SHP77 (cell line): ENCODE results near the gene CNNM2.
"Not testable (repeated sequence)": the region's sequence is repeated elsewhere in the genome, so short reads cannot be mapped to it uniquely, and the experiment has no call there.

Experiments
- DNase-seq, 2 experiments: peaks; one replicate each; lab custom pipeline; 2025; lab: John Stamatoyannopoulos, UW

The CNNM2 gene

DNA sequence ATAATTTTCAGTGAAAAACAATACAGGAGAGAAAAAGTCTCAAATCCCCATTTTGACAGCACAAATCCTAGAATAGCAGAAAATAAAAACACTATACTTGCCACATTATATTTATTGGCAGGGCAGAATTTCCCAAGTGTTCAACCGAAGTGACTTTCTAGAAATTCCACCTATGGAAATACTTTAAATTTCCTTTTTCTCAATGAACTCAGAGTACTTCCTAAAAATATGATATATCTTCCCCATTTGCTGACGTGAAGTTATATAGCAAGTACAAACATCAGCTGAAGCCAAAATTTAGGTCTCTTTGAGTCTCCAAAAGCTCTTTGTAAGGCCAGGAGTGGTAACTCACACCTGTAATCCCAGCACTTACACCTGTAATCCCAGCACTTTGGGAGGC, 191.7 kb downstream of the CNNM2 start:
- no peak for DNase-seq

DNA sequence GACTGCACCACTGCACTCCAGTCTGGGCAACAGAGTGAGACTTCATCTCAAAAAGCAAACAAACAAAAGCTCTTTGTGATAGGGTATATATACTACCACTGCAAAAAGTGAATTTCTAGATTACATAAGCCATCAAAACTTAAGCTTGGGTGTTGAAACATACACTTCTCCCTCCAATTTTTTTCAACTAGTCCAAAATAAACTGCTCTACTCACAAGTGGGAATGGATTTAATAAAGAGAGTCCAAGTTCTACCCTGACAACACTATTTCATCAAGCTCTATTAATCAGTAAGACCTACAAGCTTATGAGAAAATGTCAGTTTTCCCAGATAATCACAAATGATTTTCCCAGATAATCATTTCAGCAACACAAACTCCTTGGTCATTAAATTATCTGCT, 192.3 kb downstream of the CNNM2 start:
- no peak for DNase-seq

GRCh38 chr10:103111031-103111917, 193.2 kb downstream of the CNNM2 start:
- no peak for DNase-seq

DNA sequence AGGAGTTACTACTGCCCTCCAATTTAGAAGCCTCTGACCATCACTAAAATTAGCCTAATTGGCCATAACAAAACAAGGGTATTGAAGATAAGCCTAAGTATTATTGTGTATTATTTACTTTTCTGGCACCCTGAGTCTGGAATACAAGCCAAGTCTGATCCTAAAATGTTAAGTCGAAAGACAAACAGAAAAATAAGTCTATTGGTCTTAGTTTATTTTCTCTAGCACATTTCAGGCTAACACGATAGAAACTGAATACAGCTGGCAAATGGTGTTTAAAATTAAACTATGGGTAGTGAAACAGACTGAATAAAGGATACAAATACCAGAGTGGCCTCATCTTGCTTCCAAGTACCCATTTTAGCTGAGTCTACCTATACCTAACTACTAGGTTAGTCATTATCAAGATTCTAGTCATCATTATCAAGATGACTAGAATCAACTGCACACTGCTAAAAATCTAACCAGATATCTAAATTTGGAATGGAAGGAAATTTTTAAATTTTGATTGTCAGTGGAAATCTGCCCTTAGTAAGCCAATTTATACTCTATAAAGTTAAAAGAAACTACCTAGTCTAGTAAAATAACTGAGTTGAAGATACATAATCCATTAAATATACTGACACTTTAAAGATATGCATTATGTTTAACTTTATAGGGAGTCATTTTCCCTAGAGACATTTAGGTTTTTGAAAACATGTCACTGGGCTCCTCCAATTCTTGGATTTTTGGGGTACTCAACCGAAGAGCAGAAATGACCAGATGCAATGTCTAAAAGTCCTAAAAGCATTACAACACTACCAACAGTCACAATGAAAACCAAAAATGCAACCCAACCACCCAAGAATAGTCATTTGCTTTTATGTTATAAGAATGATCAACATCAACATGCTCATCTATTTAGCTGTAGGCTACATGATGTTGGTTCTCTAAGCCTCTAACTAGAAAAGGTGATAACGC, 194.1 kb downstream of the CNNM2 start:
- DNase-seq, result no peak

DNA sequence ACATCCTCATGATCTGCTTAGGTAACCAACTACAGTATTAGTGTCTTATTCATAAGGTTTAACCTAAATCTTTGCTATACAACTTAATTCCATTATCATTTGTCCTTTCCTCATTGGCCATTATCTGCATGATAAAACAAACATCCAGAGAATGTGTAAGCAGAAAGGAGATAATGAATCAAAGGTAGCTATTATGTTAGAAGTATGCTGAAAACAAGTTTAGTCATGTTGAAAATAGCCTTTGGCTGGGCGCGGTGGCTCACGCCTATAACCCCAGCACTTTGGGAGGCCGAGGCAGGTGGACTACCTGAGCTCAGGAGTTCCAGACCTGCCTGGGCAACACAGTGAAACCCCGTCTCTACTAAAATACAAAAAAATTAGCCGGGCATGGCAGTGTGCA, 196.8 kb downstream of the CNNM2 start:
- DNase-seq, result no peak

- DNase-seq, result no peak
Observed at GRCh38 chr10:103117247-103117646, 199.2 kb downstream of the CNNM2 start.

GRCh38 chr10:103120546-103120945, 202.5 kb downstream of the CNNM2 start:
- DNase-seq, result no peak

GRCh38 chr10:103120977-103121735, 203.1 kb downstream of the CNNM2 start:
- no peak for DNase-seq

GRCh38 chr10:103123282-103124024, 205.4 kb downstream of the CNNM2 start:
- DNase-seq, result no peak

DNA sequence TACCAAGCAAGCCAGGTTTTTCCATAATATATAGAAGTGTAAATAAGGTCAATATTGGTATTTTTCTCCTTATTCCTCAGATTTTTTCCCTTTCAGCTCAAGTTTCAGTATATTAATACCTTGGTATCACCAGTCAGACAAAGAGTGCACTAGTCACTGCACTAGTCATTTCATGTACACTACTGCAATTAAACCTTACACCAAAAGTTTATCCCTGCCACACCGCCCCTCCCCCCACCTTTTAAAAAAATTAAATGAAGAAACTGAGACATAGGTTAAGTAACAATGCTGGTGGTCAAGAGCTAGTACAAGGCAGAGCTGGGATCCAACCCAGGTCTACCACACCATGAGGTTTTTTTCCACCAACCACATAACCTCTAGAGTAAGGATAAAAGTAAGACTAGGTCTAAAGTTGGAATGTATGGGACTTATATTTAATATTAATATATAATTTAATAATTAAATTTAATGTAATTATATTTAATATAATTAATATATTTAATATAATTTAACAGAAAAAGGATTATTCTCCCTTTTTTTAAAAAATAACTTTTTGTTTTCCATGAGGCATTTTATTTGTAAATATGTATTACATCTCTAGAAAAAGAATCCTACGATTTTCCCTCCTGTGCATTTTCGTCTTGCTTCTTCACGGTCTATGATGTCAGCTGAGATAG, 206.5 kb downstream of the CNNM2 start:
- DNase-seq, result no peak

GRCh38 chr10:103125323-103126267, 207.5 kb downstream of the CNNM2 start:
- DNase-seq, result no peak

- DNase-seq, result no peak
Observed at GRCh38 chr10:103127241-103127640, 209.1 kb downstream of the CNNM2 start.

- DNase-seq, result not testable (repeated sequence)
Observed at GRCh38 chr10:103130180-103130579, 212.1 kb downstream of the CNNM2 start.

DNA sequence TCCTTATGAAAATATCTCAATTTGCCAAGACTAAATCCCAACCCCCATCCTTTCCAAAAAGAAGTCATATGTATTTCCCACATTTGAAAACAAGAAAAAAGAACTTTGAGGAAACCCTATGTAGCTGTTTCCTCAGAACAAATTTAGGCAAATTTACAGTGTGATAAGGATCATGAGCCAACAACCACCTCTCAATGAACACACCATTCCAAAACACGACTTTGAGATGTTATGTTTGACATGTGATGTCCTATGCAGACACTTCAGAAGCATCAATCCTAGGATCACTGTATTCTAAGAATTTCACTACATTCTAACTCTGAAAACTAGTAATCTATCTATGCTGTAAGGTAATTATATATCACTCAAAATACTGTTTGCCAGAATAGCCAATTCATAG, 212.8 kb downstream of the CNNM2 start:
- DNase-seq, result no peak

- not testable (repeated sequence) for DNase-seq
Observed at GRCh38 chr10:103135168-103135567, 217.1 kb downstream of the CNNM2 start.

DNA sequence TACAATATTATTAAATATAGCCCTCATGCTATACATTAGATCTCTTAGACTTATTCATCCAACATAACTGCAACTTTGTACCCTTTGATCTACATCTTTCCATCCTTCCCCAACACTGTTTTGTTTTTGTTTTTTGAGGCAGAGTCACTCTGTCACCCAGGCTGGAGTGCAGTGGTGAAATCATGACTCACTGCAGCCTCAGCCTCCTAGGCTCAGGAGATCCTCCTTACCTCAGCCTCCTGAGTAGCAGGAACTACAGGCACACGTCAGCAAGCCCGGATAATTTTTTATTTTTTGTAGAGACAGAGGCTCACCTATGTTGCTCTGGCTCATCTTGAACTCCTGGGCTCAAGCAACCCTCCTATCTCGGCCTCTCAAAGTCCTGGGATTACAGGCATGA, 221.7 kb downstream of the CNNM2 start:
- DNase-seq, result no peak
